NB4 (cell line): ENCODE measurements around the gene KCNQ1.

Experiments used
- MYC ChIP-seq: IDR thresholded peaks from 2 replicates; pipeline ENCODE4 v1.6.1; 2011; ENCODE audit warnings: low read depth, low read length
- POLR2A ChIP-seq: IDR thresholded peaks from 2 replicates; pipeline ENCODE4 v1.6.1; 2011; ENCODE audit warnings: mild to moderate bottlenecking; ENCODE audit not compliant: insufficient read length; ENCODE audit errors: extremely low read depth
- TF ChIP-seq, protein P1 (sequence below): IDR thresholded peaks from one replicate; pipeline ENCODE4 v1.5.1; 2012; ENCODE audit warnings: low read depth, low read length
- TF ChIP-seq, protein P2 (sequence below): IDR thresholded peaks from 2 replicates; pipeline ENCODE4 v1.6.1; 2011; ENCODE audit warnings: low read depth, low read length

DNA sequence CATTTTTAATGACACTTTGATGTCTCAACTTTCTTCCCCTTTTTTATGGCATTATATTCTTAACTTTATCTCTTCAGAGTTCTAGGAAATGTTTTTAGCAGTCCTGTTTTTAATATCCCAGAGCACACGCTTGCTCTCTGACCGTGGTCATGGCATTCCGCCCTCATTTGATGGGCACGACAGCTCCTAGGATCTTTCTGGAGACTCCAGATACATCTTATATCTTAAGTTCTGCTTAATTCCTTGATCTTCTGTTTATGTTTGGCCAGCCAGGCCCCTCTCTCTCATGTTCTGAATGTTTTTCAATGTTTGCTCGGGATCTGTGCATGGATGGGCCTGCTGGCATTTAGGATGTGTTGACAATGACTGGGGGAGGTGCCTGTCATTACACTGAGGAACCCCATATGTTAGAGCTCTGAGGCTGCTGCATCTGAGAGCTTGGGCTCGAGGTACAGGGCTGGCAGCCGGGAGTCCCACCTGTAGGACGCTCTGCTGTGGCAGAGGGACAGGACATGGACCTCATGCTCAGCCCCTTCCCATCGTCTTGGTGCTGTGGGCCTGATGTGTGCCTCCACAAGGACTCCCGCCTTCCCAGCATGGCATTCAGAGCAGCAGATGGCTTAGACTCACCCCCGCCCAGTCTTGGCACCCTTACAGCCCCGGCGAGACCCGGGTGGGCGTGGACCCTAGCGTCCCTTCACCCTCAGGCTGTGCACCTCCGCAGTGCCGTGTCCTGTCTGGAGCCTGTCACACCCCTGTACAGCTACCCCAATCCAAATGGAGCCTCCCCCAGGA, 365.8 kb downstream of the KCNQ1 start:
- TF ChIP-seq, protein P1, sequence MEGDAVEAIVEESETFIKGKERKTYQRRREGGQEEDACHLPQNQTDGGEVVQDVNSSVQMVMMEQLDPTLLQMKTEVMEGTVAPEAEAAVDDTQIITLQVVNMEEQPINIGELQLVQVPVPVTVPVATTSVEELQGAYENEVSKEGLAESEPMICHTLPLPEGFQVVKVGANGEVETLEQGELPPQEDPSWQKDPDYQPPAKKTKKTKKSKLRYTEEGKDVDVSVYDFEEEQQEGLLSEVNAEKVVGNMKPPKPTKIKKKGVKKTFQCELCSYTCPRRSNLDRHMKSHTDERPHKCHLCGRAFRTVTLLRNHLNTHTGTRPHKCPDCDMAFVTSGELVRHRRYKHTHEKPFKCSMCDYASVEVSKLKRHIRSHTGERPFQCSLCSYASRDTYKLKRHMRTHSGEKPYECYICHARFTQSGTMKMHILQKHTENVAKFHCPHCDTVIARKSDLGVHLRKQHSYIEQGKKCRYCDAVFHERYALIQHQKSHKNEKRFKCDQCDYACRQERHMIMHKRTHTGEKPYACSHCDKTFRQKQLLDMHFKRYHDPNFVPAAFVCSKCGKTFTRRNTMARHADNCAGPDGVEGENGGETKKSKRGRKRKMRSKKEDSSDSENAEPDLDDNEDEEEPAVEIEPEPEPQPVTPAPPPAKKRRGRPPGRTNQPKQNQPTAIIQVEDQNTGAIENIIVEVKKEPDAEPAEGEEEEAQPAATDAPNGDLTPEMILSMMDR: no peak
- TF ChIP-seq POLR2A: no peak
- TF ChIP-seq, protein P2, sequence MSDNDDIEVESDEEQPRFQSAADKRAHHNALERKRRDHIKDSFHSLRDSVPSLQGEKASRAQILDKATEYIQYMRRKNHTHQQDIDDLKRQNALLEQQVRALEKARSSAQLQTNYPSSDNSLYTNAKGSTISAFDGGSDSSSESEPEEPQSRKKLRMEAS: no peak
- TF ChIP-seq MYC: no peak
